Hepatocyte (in vitro differentiated cells): ENCODE results near the gene LIMK2.
"Not testable (repeated sequence)": the region's sequence is repeated elsewhere in the genome, so short reads cannot be mapped to it uniquely, and the experiment has no call there.

Experiments
- EZH2 ChIP-seq: fragments of 200-600 bp; sonication (generic); IDR thresholded peaks from 2 replicates; pipeline ENCODE4 v1.6.1; 2016; ENCODE audit warnings: antibody characterized with exemption, mild to moderate bottlenecking, borderline replicate concordance
- EZH2phosphoT487 ChIP-seq: fragments of 200-600 bp; sonication (generic); IDR thresholded peaks from one replicate; pipeline ENCODE4 v1.6.1; 2018; ENCODE audit warnings: antibody characterized with exemption, mild to moderate bottlenecking, low read depth, moderate library complexity; ENCODE audit not compliant: unreplicated experiment, severe bottlenecking

GRCh38 chr22:31314220-31314619 is 102.1 kb downstream of the LIMK2 start:
- not testable (repeated sequence) for TF ChIP-seq EZH2, EZH2phosphoT487
